Left renal cortex interstitium (tissue), 4 donors: ENCODE results near the gene ARRB1. TPM values are rescaled to one million over a fixed set of nuclear protein-coding genes. Genes with fewer than 3 reads are reported as not detected.
"Not testable (repeated sequence)": the region's sequence is repeated elsewhere in the genome, so short reads cannot be mapped to it uniquely, and the experiment has no call there.

Experiments used
- DNase-seq, 4 donors: peaks; one replicate each; pipeline ENCODE4 v3.0.0-alpha.2; 2013; ENCODE audit warnings: low read depth in 4 of 4, low spot score in 2 of 4, missing footprints in 1 of 4
- polyA plus RNA-seq, 4 donors: library from polyadenylated mRNA; unstranded; fragments of 120-200 nt; gene quantifications; one replicate each; pipeline ENCODE4 v1.2.1, GENCODE V29; 2013; ENCODE audit not compliant: insufficient read length in 4 of 4

ARRB1 gene
- polyA plus RNA-seq, 4 donors = 22.7 to 27.6 (median 25.1) TPM

- DNase-seq = no peak
Observed at GRCh38 chr11:75325713-75326438, 25.6 kb downstream of the ARRB1 start.

- DNase-seq = no peak
Observed at GRCh38 chr11:75324740-75325139, 26.7 kb downstream of the ARRB1 start.

- DNase-seq = no peak
Observed at GRCh38 chr11:75324189-75324588, 27.3 kb downstream of the ARRB1 start.

- DNase-seq = no peak
Observed at GRCh38 chr11:75323609-75324008, 27.9 kb downstream of the ARRB1 start.

- DNase-seq = no peak
Observed at GRCh38 chr11:75320643-75321042, 30.8 kb downstream of the ARRB1 start.

GRCh38 chr11:75320046-75320618 is 31.3 kb downstream of the ARRB1 start:
- no peak for DNase-seq

- no peak for DNase-seq
Observed at GRCh38 chr11:75319035-75319877, 32.2 kb downstream of the ARRB1 start.

- no peak for DNase-seq
Observed at GRCh38 chr11:75317446-75318122, 33.9 kb downstream of the ARRB1 start.

GRCh38 chr11:75315439-75315805 is 36.0 kb downstream of the ARRB1 start:
- DNase-seq = no peak

GRCh38 chr11:75314771-75315438 is 36.6 kb downstream of the ARRB1 start:
- no peak for DNase-seq

- no peak for DNase-seq
Observed at GRCh38 chr11:75313513-75314272, 37.8 kb downstream of the ARRB1 start.

- DNase-seq = no peak
Observed at GRCh38 chr11:75312346-75312745, 39.1 kb downstream of the ARRB1 start.

- no peak for DNase-seq
Observed at GRCh38 chr11:75311858-75312288, 39.6 kb downstream of the ARRB1 start.

GRCh38 chr11:75308986-75309385 is 42.5 kb downstream of the ARRB1 start:
- no peak for DNase-seq

GRCh38 chr11:75308116-75308515 is 43.3 kb downstream of the ARRB1 start:
- no peak for DNase-seq

GRCh38 chr11:75307058-75307457 is 44.4 kb downstream of the ARRB1 start:
- DNase-seq = no peak

- DNase-seq = no peak
Observed at GRCh38 chr11:75306529-75306928, 44.9 kb downstream of the ARRB1 start.

- no peak for DNase-seq
Observed at GRCh38 chr11:75305993-75306392, 45.5 kb downstream of the ARRB1 start.

- no peak for DNase-seq
Observed at GRCh38 chr11:75305452-75305851, 46.0 kb downstream of the ARRB1 start.

GRCh38 chr11:75304941-75305340 is 46.5 kb downstream of the ARRB1 start:
- DNase-seq = not testable (repeated sequence)
